K562 (cell line): Measurements from ENCODE around the gene IL17REL.

Source experiments
- BHLHE40 ChIP-seq: IDR thresholded peaks from 2 replicates; pipeline ENCODE4 v1.6.1; 2011; ENCODE audit warnings: low read length, improper control_type of control experiment
- CTCF ChIP-seq, 3 experiments: IDR thresholded peaks in 2 of 3; conservative IDR thresholded peaks in 1 of 3; 2 replicates each; pipeline ENCODE4 v1.5.1; 2011 to 2012; ENCODE audit warnings: low read length in 3 of 3, mild to moderate bottlenecking in 3 of 3, control low read depth in 2 of 3, improper control_type of control experiment in 1 of 3, inconsistent platforms in 1 of 3, low read depth in 1 of 3, mixed read lengths in 1 of 3, moderate library complexity in 1 of 3; ENCODE audit not compliant: insufficient read depth in 2 of 3
- EZH2 ChIP-seq: IDR thresholded peaks from 2 replicates; pipeline ENCODE4 v1.6.1; 2012; ENCODE audit warnings: low read depth, mild to moderate bottlenecking, inconsistent platforms, low read length, borderline replicate concordance
- HDGF ChIP-seq: fragments of 450-650 bp; IDR thresholded peaks from 2 replicates; pipeline ENCODE4 v1.6.1; 2016
- KAT2B ChIP-seq: IDR thresholded peaks from one replicate; pipeline ENCODE4 v1.6.1; 2012; ENCODE audit warnings: low read depth, mild to moderate bottlenecking, control low read depth, inconsistent platforms, low read length, moderate library complexity
- MAFF ChIP-seq: IDR thresholded peaks from 2 replicates; pipeline ENCODE4 v1.6.1; 2012; ENCODE audit warnings: low read length, improper control_type of control experiment
- MBD1 ChIP-seq: fragments of 250-450 bp; sonication (Bioruptor Pico); IDR thresholded peaks from 2 replicates; pipeline ENCODE4 v1.8.0; 2022; ENCODE audit warnings: inconsistent platforms
- ZNF23 ChIP-seq: fragments of 250-450 bp; sonication (Bioruptor Pico); IDR thresholded peaks from 2 replicates; pipeline ENCODE4 v1.4.0; 2020; ENCODE audit warnings: mild to moderate bottlenecking
- ZNF778 ChIP-seq: fragments of 450-650 bp; formaldehyde crosslinking; IDR thresholded peaks from 2 replicates; pipeline ENCODE4 v1.4.0; 2020; ENCODE audit warnings: mild to moderate bottlenecking, moderate library complexity

GRCh38 chr22:49968313-49968830 lies 44.2 kb downstream of the IL17REL start:
- TF ChIP-seq ZNF778 (CRISPR knock-in tag) (no peak), CTCF (IDR thresholded peaks at IDR 0.05 in 2 of 3, conservative IDR thresholded peaks at IDR 0.05 in 1 of 3; ENCODE audit: insufficient read depth in 2 of 3, low read depth in 1 of 3, low read length in 3 of 3) (no peak), KAT2B (no peak), EZH2 (no peak), BHLHE40 (no peak), HDGF (no peak), MAFF (no peak), ZNF23 (CRISPR knock-in tag) (no peak), MBD1 (no peak)
